SK-N-SH treated with all-trans-retinoic acid at 6 μM for 48 hours (cell line): ENCODE results near the gene SCRT2.

ENCODE experiments used
- ATAC-seq: fragments of 200-7000 bp; cut with Tn5 transposase; 3 replicates; pipeline ENCODE4 v1.9.1; 2020; ENCODE audit warnings: mild to moderate bottlenecking, moderate library complexity
- ARNTL ChIP-seq: fragments of 450-650 bp; formaldehyde crosslinking; IDR thresholded peaks from 2 replicates; pipeline ENCODE4 v1.5.0; 2020; ENCODE audit warnings: low read depth, mild to moderate bottlenecking, moderate library complexity, borderline replicate concordance
- BACH2 ChIP-seq: fragments of 250-450 bp; sonication (Bioruptor Pico); IDR thresholded peaks from 2 replicates; pipeline ENCODE4 v1.9.0; 2021; ENCODE audit warnings: mild to moderate bottlenecking, borderline replicate concordance
- CSDC2 ChIP-seq: fragments of 250-450 bp; sonication (Bioruptor Pico); IDR thresholded peaks from 2 replicates; pipeline ENCODE4 v1.5.0; 2020; ENCODE audit warnings: mild to moderate bottlenecking, moderate library complexity
- ESRRG ChIP-seq: fragments of 250-450 bp; sonication (Bioruptor Pico); IDR thresholded peaks from 2 replicates; pipeline ENCODE4 v1.6.1; 2021; ENCODE audit warnings: mild to moderate bottlenecking
- GLIS3 ChIP-seq: fragments of 250-450 bp; sonication (Bioruptor Pico); IDR thresholded peaks from 2 replicates; pipeline ENCODE4 v1.5.0; 2020; ENCODE audit warnings: mild to moderate bottlenecking, moderate library complexity
- ISL1 ChIP-seq: fragments of 250-450 bp; sonication (Bioruptor Pico); IDR thresholded peaks from 2 replicates; pipeline ENCODE4 v2.1.2; 2022; ENCODE audit warnings: mild to moderate bottlenecking, moderate library complexity
- OSR1 ChIP-seq: fragments of 250-450 bp; sonication (Bioruptor Pico); IDR thresholded peaks from 2 replicates; pipeline ENCODE4 v1.8.0; 2022; ENCODE audit warnings: moderate library complexity, mild to moderate bottlenecking, inconsistent platforms
- PPARA ChIP-seq: fragments of 250-450 bp; sonication (Bioruptor Pico); IDR thresholded peaks from 2 replicates; pipeline ENCODE4 v1.5.0; 2020; ENCODE audit warnings: mild to moderate bottlenecking, borderline replicate concordance
- RARB ChIP-seq: fragments of 250-450 bp; sonication (Bioruptor Pico); IDR thresholded peaks from 2 replicates; pipeline ENCODE4 v1.8.0; 2021; ENCODE audit warnings: mild to moderate bottlenecking, moderate library complexity
- SNAI2 ChIP-seq: fragments of 250-450 bp; sonication (Bioruptor Pico); IDR thresholded peaks from 2 replicates; pipeline ENCODE4 v1.5.0; 2020; ENCODE audit warnings: mild to moderate bottlenecking, moderate library complexity
- TCF4 ChIP-seq: fragments of 250-450 bp; sonication (Bioruptor Pico); IDR thresholded peaks from 2 replicates; pipeline ENCODE4 v1.8.0; 2021; ENCODE audit warnings: mild to moderate bottlenecking, moderate library complexity, borderline replicate concordance
- TOX ChIP-seq: fragments of 250-450 bp; sonication (Bioruptor Pico); IDR thresholded peaks from 2 replicates; pipeline ENCODE4 v1.8.0; 2021; ENCODE audit warnings: mild to moderate bottlenecking, moderate library complexity, borderline replicate concordance
- ZC3H10 ChIP-seq: fragments of 250-450 bp; sonication (Bioruptor Pico); IDR thresholded peaks from 2 replicates; pipeline ENCODE4 v1.5.1; 2021; ENCODE audit warnings: mild to moderate bottlenecking, moderate library complexity
- ZFP3 ChIP-seq: fragments of 250-450 bp; sonication (Bioruptor Pico); IDR thresholded peaks from 2 replicates; pipeline ENCODE4 v1.5.0; 2020; ENCODE audit warnings: mild to moderate bottlenecking, moderate library complexity
- ZFP30 ChIP-seq: fragments of 450-650 bp; formaldehyde crosslinking; IDR thresholded peaks from 2 replicates; pipeline ENCODE4 v1.5.0; 2022; ENCODE audit warnings: mild to moderate bottlenecking, moderate library complexity
- ZNF565 ChIP-seq: fragments of 450-650 bp; formaldehyde crosslinking; conservative IDR thresholded peaks from 2 replicates; pipeline ENCODE4 v1.5.0; 2020; ENCODE audit warnings: low read depth, mild to moderate bottlenecking, moderate library complexity
- ZNF70 ChIP-seq: fragments of 450-650 bp; formaldehyde crosslinking; IDR thresholded peaks from 2 replicates; pipeline ENCODE4 v1.5.0; 2020; ENCODE audit warnings: mild to moderate bottlenecking, moderate library complexity
- ZNF8 ChIP-seq: fragments of 450-650 bp; formaldehyde crosslinking; IDR thresholded peaks from 2 replicates; pipeline ENCODE4 v1.5.0; 2020; ENCODE audit warnings: mild to moderate bottlenecking, moderate library complexity
- TF ChIP-seq, protein P1 (sequence below): fragments of 250-450 bp; sonication (Bioruptor Pico); IDR thresholded peaks from 2 replicates; pipeline ENCODE4 v1.5.0; 2020; ENCODE audit warnings: mild to moderate bottlenecking, moderate library complexity
- TF ChIP-seq, protein P2 (sequence below): fragments of 250-450 bp; sonication (Bioruptor Pico); IDR thresholded peaks from 2 replicates; pipeline ENCODE4 v1.5.1; 2020; ENCODE audit warnings: low read depth, mild to moderate bottlenecking, moderate library complexity
- TF ChIP-seq, protein P3 (sequence below): fragments of 250-450 bp; sonication (Bioruptor Pico); IDR thresholded peaks from 2 replicates; pipeline ENCODE4 v1.5.1; 2021; ENCODE audit warnings: mild to moderate bottlenecking, moderate library complexity

Gene SCRT2

DNA sequence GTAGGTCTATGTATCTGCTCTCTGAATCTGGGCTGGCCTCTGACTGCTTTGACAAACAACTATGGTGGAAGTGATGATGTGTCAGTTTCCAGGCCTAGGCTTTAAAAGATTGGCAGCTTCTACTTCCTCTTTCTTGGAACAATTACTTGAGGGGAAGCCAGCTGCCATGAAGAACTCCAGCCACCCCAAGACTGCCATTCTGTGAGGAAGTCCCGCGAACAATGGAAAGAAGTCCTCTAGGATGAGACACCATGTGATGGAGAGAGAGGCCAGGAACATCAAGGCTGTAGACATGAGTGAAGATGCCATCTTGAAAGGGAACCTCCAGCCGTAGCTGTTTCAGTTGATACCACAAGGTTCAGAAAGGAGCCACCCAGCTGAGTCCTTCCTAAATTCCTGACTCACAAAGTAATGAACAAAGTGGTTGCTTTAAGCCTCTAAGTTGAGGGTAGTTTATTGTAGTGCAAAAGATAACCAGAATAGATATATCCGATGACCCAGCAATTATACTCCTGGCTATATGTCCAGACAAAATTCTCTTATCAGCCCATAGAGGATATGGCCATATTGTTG is 50.2 kb downstream of the SCRT2 start:
- ATAC-seq, result no peak
- TF ChIP-seq PPARA (CRISPR knock-in tag) (no peak), BACH2 (CRISPR knock-in tag) (no peak), TOX (CRISPR knock-in tag) (no peak), TCF4 (CRISPR knock-in tag) (no peak), SNAI2 (CRISPR knock-in tag) (no peak), ZNF565 (no peak), OSR1 (no peak), CSDC2 (no peak), ISL1 (CRISPR knock-in tag) (no peak), ARNTL (CRISPR knock-in tag) (no peak), ZC3H10 (CRISPR knock-in tag) (no peak), ZFP30 (CRISPR knock-in tag) (no peak), GLIS3 (CRISPR knock-in tag) (no peak), RARB (CRISPR knock-in tag) (no peak)
- TF ChIP-seq, protein P1, sequence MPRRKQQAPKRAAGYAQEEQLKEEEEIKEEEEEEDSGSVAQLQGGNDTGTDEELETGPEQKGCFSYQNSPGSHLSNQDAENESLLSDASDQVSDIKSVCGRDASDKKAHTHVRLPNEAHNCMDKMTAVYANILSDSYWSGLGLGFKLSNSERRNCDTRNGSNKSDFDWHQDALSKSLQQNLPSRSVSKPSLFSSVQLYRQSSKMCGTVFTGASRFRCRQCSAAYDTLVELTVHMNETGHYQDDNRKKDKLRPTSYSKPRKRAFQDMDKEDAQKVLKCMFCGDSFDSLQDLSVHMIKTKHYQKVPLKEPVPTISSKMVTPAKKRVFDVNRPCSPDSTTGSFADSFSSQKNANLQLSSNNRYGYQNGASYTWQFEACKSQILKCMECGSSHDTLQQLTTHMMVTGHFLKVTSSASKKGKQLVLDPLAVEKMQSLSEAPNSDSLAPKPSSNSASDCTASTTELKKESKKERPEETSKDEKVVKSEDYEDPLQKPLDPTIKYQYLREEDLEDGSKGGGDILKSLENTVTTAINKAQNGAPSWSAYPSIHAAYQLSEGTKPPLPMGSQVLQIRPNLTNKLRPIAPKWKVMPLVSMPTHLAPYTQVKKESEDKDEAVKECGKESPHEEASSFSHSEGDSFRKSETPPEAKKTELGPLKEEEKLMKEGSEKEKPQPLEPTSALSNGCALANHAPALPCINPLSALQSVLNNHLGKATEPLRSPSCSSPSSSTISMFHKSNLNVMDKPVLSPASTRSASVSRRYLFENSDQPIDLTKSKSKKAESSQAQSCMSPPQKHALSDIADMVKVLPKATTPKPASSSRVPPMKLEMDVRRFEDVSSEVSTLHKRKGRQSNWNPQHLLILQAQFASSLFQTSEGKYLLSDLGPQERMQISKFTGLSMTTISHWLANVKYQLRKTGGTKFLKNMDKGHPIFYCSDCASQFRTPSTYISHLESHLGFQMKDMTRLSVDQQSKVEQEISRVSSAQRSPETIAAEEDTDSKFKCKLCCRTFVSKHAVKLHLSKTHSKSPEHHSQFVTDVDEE (CRISPR knock-in tag), result no peak
- TF ChIP-seq, protein P2, sequence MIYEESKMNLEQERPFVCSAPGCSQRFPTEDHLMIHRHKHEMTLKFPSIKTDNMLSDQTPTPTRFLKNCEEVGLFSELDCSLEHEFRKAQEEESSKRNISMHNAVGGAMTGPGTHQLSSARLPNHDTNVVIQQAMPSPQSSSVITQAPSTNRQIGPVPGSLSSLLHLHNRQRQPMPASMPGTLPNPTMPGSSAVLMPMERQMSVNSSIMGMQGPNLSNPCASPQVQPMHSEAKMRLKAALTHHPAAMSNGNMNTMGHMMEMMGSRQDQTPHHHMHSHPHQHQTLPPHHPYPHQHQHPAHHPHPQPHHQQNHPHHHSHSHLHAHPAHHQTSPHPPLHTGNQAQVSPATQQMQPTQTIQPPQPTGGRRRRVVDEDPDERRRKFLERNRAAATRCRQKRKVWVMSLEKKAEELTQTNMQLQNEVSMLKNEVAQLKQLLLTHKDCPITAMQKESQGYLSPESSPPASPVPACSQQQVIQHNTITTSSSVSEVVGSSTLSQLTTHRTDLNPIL (CRISPR knock-in tag), result no peak
- TF ChIP-seq, protein P3, sequence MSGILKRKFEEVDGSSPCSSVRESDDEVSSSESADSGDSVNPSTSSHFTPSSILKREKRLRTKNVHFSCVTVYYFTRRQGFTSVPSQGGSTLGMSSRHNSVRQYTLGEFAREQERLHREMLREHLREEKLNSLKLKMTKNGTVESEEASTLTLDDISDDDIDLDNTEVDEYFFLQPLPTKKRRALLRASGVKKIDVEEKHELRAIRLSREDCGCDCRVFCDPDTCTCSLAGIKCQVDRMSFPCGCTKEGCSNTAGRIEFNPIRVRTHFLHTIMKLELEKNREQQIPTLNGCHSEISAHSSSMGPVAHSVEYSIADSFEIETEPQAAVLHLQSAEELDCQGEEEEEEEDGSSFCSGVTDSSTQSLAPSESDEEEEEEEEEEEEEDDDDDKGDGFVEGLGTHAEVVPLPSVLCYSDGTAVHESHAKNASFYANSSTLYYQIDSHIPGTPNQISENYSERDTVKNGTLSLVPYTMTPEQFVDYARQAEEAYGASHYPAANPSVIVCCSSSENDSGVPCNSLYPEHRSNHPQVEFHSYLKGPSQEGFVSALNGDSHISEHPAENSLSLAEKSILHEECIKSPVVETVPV (CRISPR knock-in tag), result no peak

DNA sequence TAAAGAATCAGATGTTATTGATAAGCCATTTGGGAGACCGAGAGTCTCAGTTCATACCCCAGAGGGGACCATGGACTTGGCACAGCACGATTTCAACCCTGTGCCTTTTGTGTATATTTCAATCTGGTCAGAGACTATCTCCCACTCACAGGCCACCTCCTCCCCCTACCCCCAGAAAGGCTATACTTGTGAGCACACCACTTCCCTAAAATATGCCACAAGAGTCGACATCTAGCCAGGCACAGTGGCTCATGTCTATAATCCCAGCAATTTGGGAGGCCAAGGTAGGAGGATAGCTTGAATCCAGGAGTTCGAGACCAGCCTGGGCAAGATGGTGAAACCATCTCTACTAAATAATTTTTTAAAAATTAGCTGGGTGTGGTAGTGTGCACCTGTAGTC is 51.9 kb downstream of the SCRT2 start:
- TF ChIP-seq ESRRG (CRISPR knock-in tag) (no peak), ZNF70 (CRISPR knock-in tag) (no peak), ZNF565 (no peak), SNAI2 (CRISPR knock-in tag) (no peak), ZFP3 (CRISPR knock-in tag) (no peak), ZNF8 (CRISPR knock-in tag) (no peak)
- TF ChIP-seq, protein P1 (CRISPR knock-in tag), result no peak
- no peak for ATAC-seq

DNA sequence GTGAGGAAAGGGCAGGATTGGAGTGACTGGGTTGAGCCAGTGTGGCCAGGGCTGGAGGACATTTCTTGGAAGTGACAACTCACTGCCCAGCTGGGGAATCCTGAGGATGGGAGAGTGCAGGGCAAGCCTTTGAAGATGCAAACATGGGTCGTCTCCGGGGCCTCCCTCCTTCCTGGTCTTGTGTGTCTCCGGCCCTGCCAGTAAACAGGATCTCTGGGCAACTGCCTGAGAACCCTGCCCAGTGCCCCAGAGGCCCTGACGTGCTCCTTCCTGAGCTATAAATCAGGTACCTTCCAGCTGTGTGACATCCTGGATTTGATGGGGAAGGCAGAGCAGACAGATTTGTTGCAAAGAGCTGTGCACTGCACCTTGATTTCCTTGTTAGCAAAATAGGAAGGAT is 52.6 kb downstream of the SCRT2 start:
- TF ChIP-seq, protein P1 (CRISPR knock-in tag), result no peak
- TF ChIP-seq ARNTL (CRISPR knock-in tag) (no peak), PPARA (CRISPR knock-in tag) (no peak), ZFP3 (CRISPR knock-in tag) (no peak)
- no peak for ATAC-seq
